ENCODE measurements around the gene SLC12A5. TPM values are rescaled to one million over a fixed set of nuclear protein-coding genes. Genes with fewer than 3 reads are reported as not detected.

Gene SLC12A5
- total and polyA plus RNA-seq, 12 donors, result 0.28 to 1.3 (median 1.0) TPM; not detected in 8

- Histone ChIP-seq H3K27me3 (peaks cover 14 to 98% (median 88%) of the 10 kb centered on the region in 7 donors), H3K4me3 (no peak overlapping the region), H3K9me3 (no peaks in the 10 kb centered on the region), H3K27ac (no peak overlapping the region), H3K36me3 (no peaks in the 10 kb centered on the region), H3K4me1 (peaks cover 0 to 20% (median 9%) of the 10 kb centered on the region in 9 donors)
- DNase-seq (no peak), ATAC-seq (no peak)
- 69 to 76% methylated on average over 4 of the region's 4 CpGs for WGBS, 2 donors
- no peak for TF ChIP-seq CTCF (IDR thresholded peaks at IDR 0.05)
- intact Hi-C loops (cut with DNase I), result loop anchor here in 8 of 10 donors (5.0 to 10.0 kb wide), 4 partner anchors 64 to 334 kb away; partner anchors contain the start of gene NCOA5 (in 2 of the 8)
These were observed 8.5 kb upstream of the SLC12A5 start for GRCh38 chr20:46020555-46020954.

GRCh38 chr20:46021361-46022359 lies 7.4 kb upstream of the SLC12A5 start:
- TF ChIP-seq CTCF (IDR thresholded peaks at IDR 0.05), result no peak
- Histone ChIP-seq H3K27ac (peak overlapping the region in 1 of 10 donors; percentile 20), H3K36me3 (no peaks in the 10 kb centered on the region), H3K27me3 (peaks cover 14 to 98% (median 88%) of the 10 kb centered on the region in 7 donors), H3K9me3 (no peaks in the 10 kb centered on the region), H3K4me1 (peaks cover 0 to 20% (median 9%) of the 10 kb centered on the region in 9 donors), H3K4me3 (peak overlapping the region; percentile 13 to 52 (median 42))
- peak in 6 of 8 donors; percentile 20 to 66 (median 40) for ATAC-seq
- WGBS, 2 donors, result 7% methylated on average over 70 to 71 of the region's 71 CpGs
- no peak for DNase-seq
- intact Hi-C loops (cut with DNase I), result loop anchor here in 9 of 10 donors (2.0 to 10.0 kb wide), 5 partner anchors 63 to 333 kb away; partner anchors contain the start of gene NCOA5 (in 2 of the 9)

- whole genome bisulfite sequencing, 2 donors, result 1% methylated on average over 36 of the region's 37 CpGs
- DNase-seq, result peak; percentile 39 to 74
- Histone ChIP-seq H3K4me1 (peaks cover 0 to 20% (median 9%) of the 10 kb centered on the region in 9 donors), H3K27ac (no peak overlapping the region), H3K4me3 (peak overlapping the region in 4 of 10 donors; percentile 7 to 52 (median 50)), H3K36me3 (no peaks in the 10 kb centered on the region), H3K27me3 (peaks cover 14 to 100% (median 92%) of the 10 kb centered on the region in 7 donors), H3K9me3 (no peaks in the 10 kb centered on the region)
- peak; percentile 41 to 74 (median 68) for TF ChIP-seq CTCF (IDR thresholded peaks at IDR 0.05)
- peak; percentile 30 to 76 (median 58) for ATAC-seq
- intact Hi-C loops (cut with DNase I), result loop anchor here in 9 of 10 donors (2.0 to 10.0 kb wide), 5 partner anchors 62 to 332 kb away; partner anchors contain the start of gene NCOA5 (in 2 of the 9)
These were observed 6.4 kb upstream of the SLC12A5 start for GRCh38 chr20:46022411-46023147.

GRCh38 chr20:46023148-46023484 lies 5.9 kb upstream of the SLC12A5 start:
- DNase-seq, result no peak

More at GRCh38 chr20:46023148-46023484, 5.9 kb upstream of the SLC12A5 start:
- WGBS, 2 donors, result 37 to 38% methylated on average over 8 of the region's 8 CpGs
- peak in 2 of 9 donors; percentile 1 to 7 for TF ChIP-seq CTCF (IDR thresholded peaks at IDR 0.05)
- Histone ChIP-seq H3K27ac (no peak overlapping the region), H3K36me3 (no peaks in the 10 kb centered on the region), H3K27me3 (peaks cover 14 to 100% (median 96%) of the 10 kb centered on the region in 7 donors), H3K4me3 (no peak overlapping the region), H3K4me1 (peaks cover 0 to 20% (median 9%) of the 10 kb centered on the region in 9 donors), H3K9me3 (no peaks in the 10 kb centered on the region)
- intact Hi-C loops (cut with DNase I), result loop anchor here in 9 of 10 donors (2.0 to 10.0 kb wide), 5 partner anchors 62 to 332 kb away; partner anchors contain the start of gene NCOA5 (in 2 of the 9)
- no peak for ATAC-seq

Measured in heart right ventricle (tissue), 16 donors.